Measurements from ENCODE around the gene FAM124B.

DNA sequence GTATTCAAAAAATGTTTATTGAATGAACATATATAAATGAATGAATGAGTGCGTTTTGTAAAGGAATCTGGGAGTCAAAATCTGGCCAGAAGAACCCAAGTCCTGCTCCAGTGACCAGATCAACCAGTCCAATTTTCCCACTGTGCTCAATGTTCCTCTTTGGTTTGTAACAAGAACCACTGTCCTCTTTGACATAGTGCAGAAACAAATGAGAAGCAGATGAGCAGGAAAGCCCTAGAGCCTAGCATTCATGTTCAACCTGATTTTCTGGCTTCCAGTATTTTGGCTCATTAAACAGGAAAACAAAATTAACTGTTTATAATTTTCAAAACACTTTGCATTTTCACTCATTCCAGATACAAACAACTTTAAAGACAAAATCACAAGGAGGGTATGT is 23.2 kb downstream of the FAM124B start:
- TF ChIP-seq CTCF (IDR thresholded peaks at IDR 0.05) (no peak), POLR2A (IDR thresholded peaks at IDR 0.05) (no peak)
